Measurements from ENCODE around the gene SYNGAP1. TPM values are rescaled to one million over a fixed set of nuclear protein-coding genes. Genes with fewer than 3 reads are reported as not detected.
A peak's percentile ranks its signal among the peaks of the same experiment; 100 is the strongest.
"Not testable (repeated sequence)": the region's sequence is repeated elsewhere in the genome, so short reads cannot be mapped to it uniquely, and the experiment has no call there.

SYNGAP1 gene
- total RNA-seq, 1 donor from 2014 or later, result 16.0 TPM

- intact Hi-C loops (cut with DNase I), result no loop called here
- no peak for TF ChIP-seq CTCF (IDR thresholded peaks at IDR 0.05)
- no peak for TF ChIP-seq POLR2A (IDR thresholded peaks at IDR 0.05)
- TF ChIP-seq POLR2AphosphoS5 (IDR thresholded peaks at IDR 0.05; ENCODE audit: insufficient read depth in 1 of 2, low read depth in 1 of 2), result no peak
- no peak overlapping the region for H3K27ac ChIP-seq
Observed at GRCh38 chr6:33397541-33397940, 22.3 kb upstream of the SYNGAP1 start.

GRCh38 chr6:33398601-33399000 is 21.3 kb upstream of the SYNGAP1 start:
- H3K27me3 ChIP-seq; H3K9me3 ChIP-seq; H3K4me1 ChIP-seq; DNase-seq (ENCODE audit: extremely low spot score in 2 of 2); H3K27ac ChIP-seq; H3K36me3 ChIP-seq; intact Hi-C loops (cut with DNase I); H3K4me3 ChIP-seq: not testable (repeated sequence)

More at GRCh38 chr6:33397541-33397940, 22.3 kb upstream of the SYNGAP1 start:
- Histone ChIP-seq H3K4me1 (no peaks in the 10 kb centered on the region), H3K27me3 (no peaks in the 10 kb centered on the region), H3K4me3 (no peak overlapping the region), H3K9me3 (no peaks in the 10 kb centered on the region), H3K36me3 (no peaks in the 10 kb centered on the region)
- DNase-seq (ENCODE audit: extremely low spot score in 2 of 2), result no peak

- H3K36me3 ChIP-seq; H3K27ac ChIP-seq; H3K9me3 ChIP-seq; H3K4me1 ChIP-seq; DNase-seq (ENCODE audit: extremely low spot score in 2 of 2); H3K4me3 ChIP-seq; H3K27me3 ChIP-seq; intact Hi-C loops (cut with DNase I): not testable (repeated sequence)
Observed at GRCh38 chr6:33399881-33400280, 20.0 kb upstream of the SYNGAP1 start.

- peak in 1 of 2 donors; percentile 64 for DNase-seq (ENCODE audit: extremely low spot score in 2 of 2)
- no peak for TF ChIP-seq POLR2A (IDR thresholded peaks at IDR 0.05)
- no peak for TF ChIP-seq POLR2AphosphoS5 (IDR thresholded peaks at IDR 0.05; ENCODE audit: insufficient read depth in 1 of 2, low read depth in 1 of 2)
- TF ChIP-seq CTCF (IDR thresholded peaks at IDR 0.05), result no peak
- Histone ChIP-seq H3K4me1 (peaks cover 7% of the 10 kb centered on the region), H3K36me3 (no peaks in the 10 kb centered on the region), H3K27me3 (no peaks in the 10 kb centered on the region), H3K27ac (no peak overlapping the region), H3K4me3 (no peak overlapping the region), H3K9me3 (no peaks in the 10 kb centered on the region)
- intact Hi-C loops (cut with DNase I), result no loop called here
Observed at GRCh38 chr6:33404884-33405283, 15.0 kb upstream of the SYNGAP1 start.

- no peaks in the 10 kb centered on the region for H3K36me3 ChIP-seq
- peaks cover 8% of the 10 kb centered on the region for H3K4me1 ChIP-seq
- TF ChIP-seq POLR2AphosphoS5 (IDR thresholded peaks at IDR 0.05; ENCODE audit: insufficient read depth in 1 of 2, low read depth in 1 of 2) (no peak), CTCF (IDR thresholded peaks at IDR 0.05) (no peak), POLR2A (IDR thresholded peaks at IDR 0.05) (no peak)
- no peaks in the 10 kb centered on the region for H3K9me3 ChIP-seq
- DNase-seq (ENCODE audit: extremely low spot score in 2 of 2), result peak in 1 of 2 donors; percentile 71
- no peak overlapping the region for H3K4me3 ChIP-seq
- H3K27ac ChIP-seq, result no peak overlapping the region
- H3K27me3 ChIP-seq, result no peaks in the 10 kb centered on the region
- intact Hi-C loops (cut with DNase I), result no loop called here
Observed at GRCh38 chr6:33405386-33405940, 14.4 kb upstream of the SYNGAP1 start.

GRCh38 chr6:33406126-33406525 is 13.7 kb upstream of the SYNGAP1 start:
- intact Hi-C loops (cut with DNase I), result no loop called here
- TF ChIP-seq POLR2AphosphoS5 (IDR thresholded peaks at IDR 0.05; ENCODE audit: insufficient read depth in 1 of 2, low read depth in 1 of 2) (no peak), POLR2A (IDR thresholded peaks at IDR 0.05) (no peak), CTCF (IDR thresholded peaks at IDR 0.05) (no peak)
- DNase-seq (ENCODE audit: extremely low spot score in 2 of 2), result peak in 1 of 2 donors; percentile 83
- H3K9me3 ChIP-seq, result no peaks in the 10 kb centered on the region
- no peaks in the 10 kb centered on the region for H3K27me3 ChIP-seq
- H3K4me3 ChIP-seq, result no peak overlapping the region
- H3K4me1 ChIP-seq, result peaks cover 8% of the 10 kb centered on the region
- no peaks in the 10 kb centered on the region for H3K36me3 ChIP-seq
- H3K27ac ChIP-seq, result no peak overlapping the region

Data from vagina (tissue), 2 donors.